ENCODE measurements around the gene CCT4. TPM values are rescaled to one million over a fixed set of nuclear protein-coding genes. Genes with fewer than 3 reads are reported as not detected.

Gene CCT4
- total RNA-seq, 2 experiments from 2014 or later: 117 to 127 TPM

Other genes starting within 250 kb of the CCT4 start
- gene FAM161A, start 34.6 kb downstream of the CCT4 start, total RNA-seq: 1 to 10 TPM; 3.8 to 5.1 TPM
- gene COMMD1, start 17.0 kb upstream of the CCT4 start, total RNA-seq: 10 to 100 TPM; 21.5 to 23.9 TPM

Measured in activated naive CD8-positive, alpha-beta T cell treated with anti-CD3 and anti-CD28 coated beads, Interleukin-2, amount 10 ng/mL, durations not matched to agents 7 days and 5 days (primary cell).